Mesothelial cell of epicardium (in vitro differentiated cells): ENCODE data around the gene MAML2. TPM values are rescaled to one million over a fixed set of nuclear protein-coding genes. Genes with fewer than 3 reads are reported as not detected.

Experiments
- DNase-seq, 2 experiments: peaks; one replicate each; pipeline ENCODE4 v3.0.0; 2021; ENCODE audit warnings: low spot score in 2 of 2; ENCODE audit not compliant: unreplicated experiment in 2 of 2
- H3K27ac Mint-ChIP-seq: 2 replicates; pipeline ENCODE4 v1.8.0; 2021; ENCODE audit warnings: mixed read lengths
- H3K27me3 Mint-ChIP-seq: 2 replicates; pipeline ENCODE4 v1.8.0; 2021; ENCODE audit warnings: low read depth, mixed read lengths
- H3K36me3 Mint-ChIP-seq: 2 replicates; pipeline ENCODE4 v1.8.0; 2021; ENCODE audit warnings: mixed read lengths
- H3K4me1 Mint-ChIP-seq: 2 replicates; pipeline ENCODE4 v1.8.0; 2021; ENCODE audit warnings: mixed read lengths
- H3K4me3 Mint-ChIP-seq: 2 replicates; pipeline ENCODE4 v1.8.0; 2021; ENCODE audit warnings: mild to moderate bottlenecking, moderate library complexity, mixed read lengths
- H3K9me3 Mint-ChIP-seq: 2 replicates; pipeline ENCODE4 v1.8.0; 2021; ENCODE audit warnings: mixed read lengths
- CTCF ChIP-seq: fragments of 200-600 bp; sonication (generic); IDR thresholded peaks from one replicate; pipeline ENCODE4 v1.5.0; 2021; ENCODE audit warnings: antibody characterized with exemption; ENCODE audit not compliant: unreplicated experiment
- total RNA-seq: library from RNA; stranded (reverse); gene quantifications from 3 replicates; pipeline ENCODE4 v1.2.1, GENCODE V29; 2021

MAML2 gene
- total RNA-seq, 1 donor from 2014 or later = 38.3 TPM

GRCh38 chr11:96242971-96243647 lies 99.9 kb downstream of the MAML2 start:
- Mint-ChIP-seq H3K36me3 (no peaks in the 10 kb centered on the region), H3K27me3 (no peaks in the 10 kb centered on the region), H3K4me3 (peak overlapping the region; percentile 59), H3K27ac (peak overlapping the region; percentile 97), H3K4me1 (peaks cover 53% of the 10 kb centered on the region), H3K9me3 (no peaks in the 10 kb centered on the region)
- no peak for TF ChIP-seq CTCF
- peak; percentile 85 to 90 for DNase-seq

- DNase-seq = no peak
- Mint-ChIP-seq H3K4me3 (peak overlapping the region; percentile 59), H3K4me1 (peaks cover 49% of the 10 kb centered on the region), H3K9me3 (no peaks in the 10 kb centered on the region), H3K36me3 (no peaks in the 10 kb centered on the region), H3K27ac (peak overlapping the region; percentile 97), H3K27me3 (no peaks in the 10 kb centered on the region)
- no peak for TF ChIP-seq CTCF
Measured at GRCh38 chr11:96242191-96242847, 100.7 kb downstream of the MAML2 start.

- peaks cover 40% of the 10 kb centered on the region for H3K4me1 Mint-ChIP-seq
- H3K27ac Mint-ChIP-seq = peak overlapping the region; percentile 97
- no peaks in the 10 kb centered on the region for H3K9me3 Mint-ChIP-seq
- no peaks in the 10 kb centered on the region for H3K36me3 Mint-ChIP-seq
- no peak overlapping the region for H3K4me3 Mint-ChIP-seq
- TF ChIP-seq CTCF = no peak
- no peak for DNase-seq
- no peaks in the 10 kb centered on the region for H3K27me3 Mint-ChIP-seq
Measured at GRCh38 chr11:96241331-96241841, 101.6 kb downstream of the MAML2 start.

- no peak for TF ChIP-seq CTCF
- H3K4me3 Mint-ChIP-seq = no peak overlapping the region
- peaks cover 5% of the 10 kb centered on the region for H3K36me3 Mint-ChIP-seq
- DNase-seq = no peak
- H3K27ac Mint-ChIP-seq = no peak overlapping the region
- H3K9me3 Mint-ChIP-seq = no peaks in the 10 kb centered on the region
- no peaks in the 10 kb centered on the region for H3K27me3 Mint-ChIP-seq
- peaks cover 40% of the 10 kb centered on the region for H3K4me1 Mint-ChIP-seq
Measured at GRCh38 chr11:96238563-96239135, 104.3 kb downstream of the MAML2 start.

GRCh38 chr11:96237766-96238266 lies 105.2 kb downstream of the MAML2 start:
- no peak overlapping the region for H3K4me3 Mint-ChIP-seq
- peaks cover 32% of the 10 kb centered on the region for H3K4me1 Mint-ChIP-seq
- H3K27me3 Mint-ChIP-seq = no peaks in the 10 kb centered on the region
- TF ChIP-seq CTCF = no peak
- no peaks in the 10 kb centered on the region for H3K9me3 Mint-ChIP-seq
- DNase-seq = no peak
- peaks cover 7% of the 10 kb centered on the region for H3K36me3 Mint-ChIP-seq
- no peak overlapping the region for H3K27ac Mint-ChIP-seq
